ENCODE data around the gene LRIG3. TPM values are rescaled to one million over a fixed set of nuclear protein-coding genes. Genes with fewer than 3 reads are reported as not detected.
A peak's percentile ranks its signal among the peaks of the same experiment; 100 is the strongest.

LRIG3 gene
- polyA plus RNA-seq, 4 donors, result 3.6 to 32.9 (median 12.7) TPM

DNA sequence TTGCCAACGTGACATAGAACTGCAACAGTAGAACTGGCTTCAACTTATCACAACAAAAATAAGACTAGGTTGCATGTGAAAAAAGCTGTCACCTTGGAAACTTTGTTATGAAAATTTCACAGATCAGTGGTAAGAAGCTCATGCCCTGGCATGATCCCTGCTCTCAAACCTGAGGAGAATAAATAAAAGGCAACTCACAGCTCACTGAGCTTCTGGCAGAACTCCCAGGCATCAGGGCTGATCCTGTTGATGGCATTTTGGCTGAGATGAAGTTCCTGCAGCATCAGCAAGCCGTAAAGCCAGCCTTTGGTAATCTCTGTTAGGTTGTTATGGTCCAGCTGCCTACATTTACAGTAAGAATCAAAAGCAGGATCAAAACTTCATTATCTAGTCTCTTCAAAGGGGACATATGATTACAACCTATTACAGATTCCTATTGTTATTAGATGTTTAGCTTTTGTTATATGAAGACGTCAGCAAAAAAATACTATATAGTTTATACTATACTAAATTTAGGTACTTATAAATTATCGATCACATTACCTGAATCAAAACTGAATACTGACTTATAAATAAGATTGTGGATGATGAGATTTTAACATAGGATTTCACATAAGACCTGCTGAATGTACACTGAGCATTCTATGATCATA, 32.0 kb downstream of the LRIG3 start:
- DNase-seq (no peak), FAIRE-seq (no peak)
- Histone ChIP-seq H3K36me3 (ENCODE audit: control insufficient read depth in 3 of 3, insufficient read depth in 2 of 3, low read depth in 1 of 3, low read length in 3 of 3) (peaks cover 8 to 19% (median 17%) of the 10 kb centered on the region in 3 donors), H3K27me3 (ENCODE audit: control insufficient read depth in 3 of 3, insufficient read depth in 3 of 3, low read length in 3 of 3) (no peaks in the 10 kb centered on the region), H3K27ac (ENCODE audit: low read depth in 1 of 3, low read length in 2 of 3) (no peak overlapping the region), H3K9me3 (ENCODE audit: control insufficient read depth in 2 of 2, insufficient read depth in 1 of 2, low read depth in 1 of 2, low read length in 1 of 2) (no peaks in the 10 kb centered on the region), H3K4me1 (ENCODE audit: control insufficient read depth in 3 of 3, insufficient read depth in 2 of 3, low read depth in 1 of 3, low read length in 2 of 3) (peaks cover 0 to 4% (median 0%) of the 10 kb centered on the region in 3 donors), H3K4me3 (ENCODE audit: low read depth in 1 of 3, low read length in 3 of 3) (no peak overlapping the region)
- 63 to 69% (median 66%) methylated on average over 4 of the region's 4 CpGs for WGBS, 3 donors

GRCh38 chr12:58887068-58887467, 33.2 kb downstream of the LRIG3 start:
- H3K9me3 ChIP-seq (ENCODE audit: control insufficient read depth in 2 of 2, insufficient read depth in 1 of 2, low read depth in 1 of 2, low read length in 1 of 2), result no peaks in the 10 kb centered on the region
- H3K27ac ChIP-seq (ENCODE audit: low read depth in 1 of 3, low read length in 2 of 3), result no peak overlapping the region
- FAIRE-seq, result no peak
- H3K27me3 ChIP-seq (ENCODE audit: control insufficient read depth in 3 of 3, insufficient read depth in 3 of 3, low read length in 3 of 3), result no peaks in the 10 kb centered on the region
- peaks cover 10 to 21% (median 17%) of the 10 kb centered on the region in 3 donors for H3K36me3 ChIP-seq (ENCODE audit: control insufficient read depth in 3 of 3, insufficient read depth in 2 of 3, low read depth in 1 of 3, low read length in 3 of 3)
- DNase-seq, result peak in 1 of 2 donors; percentile 37
- no peak overlapping the region for H3K4me3 ChIP-seq (ENCODE audit: low read depth in 1 of 3, low read length in 3 of 3)
- 84 to 94% (median 91%) methylated on average over 6 of the region's 6 CpGs for WGBS, 3 donors
- peaks cover 0 to 4% (median 0%) of the 10 kb centered on the region in 3 donors for H3K4me1 ChIP-seq (ENCODE audit: control insufficient read depth in 3 of 3, insufficient read depth in 2 of 3, low read depth in 1 of 3, low read length in 2 of 3)

DNA sequence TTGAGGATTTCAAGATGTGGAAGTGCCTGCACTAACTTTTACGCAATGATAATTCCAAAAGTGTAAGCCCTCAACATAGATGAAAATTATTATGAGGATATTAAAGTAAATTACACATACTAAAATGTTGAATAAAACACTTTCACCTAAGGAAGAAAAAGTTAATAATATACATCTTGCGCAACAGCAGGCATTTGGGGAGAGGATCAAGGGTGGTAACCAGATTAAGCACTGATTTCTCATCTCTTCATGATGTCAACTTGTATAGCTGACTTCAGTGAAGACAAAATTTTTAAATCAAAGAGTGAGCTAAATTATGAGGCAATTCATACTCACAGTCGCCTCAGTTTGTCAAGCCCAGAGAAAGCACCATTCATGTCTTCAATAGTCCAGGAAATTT, 33.8 kb downstream of the LRIG3 start:
- H3K4me1 ChIP-seq (ENCODE audit: control insufficient read depth in 3 of 3, insufficient read depth in 2 of 3, low read depth in 1 of 3, low read length in 2 of 3), result peaks cover 0 to 4% (median 0%) of the 10 kb centered on the region in 3 donors
- no peak overlapping the region for H3K27ac ChIP-seq (ENCODE audit: low read depth in 1 of 3, low read length in 2 of 3)
- peaks cover 12 to 21% (median 17%) of the 10 kb centered on the region in 3 donors for H3K36me3 ChIP-seq (ENCODE audit: control insufficient read depth in 3 of 3, insufficient read depth in 2 of 3, low read depth in 1 of 3, low read length in 3 of 3)
- DNase-seq (no peak), FAIRE-seq (no peak)
- no peak overlapping the region for H3K4me3 ChIP-seq (ENCODE audit: low read depth in 1 of 3, low read length in 3 of 3)
- 90 to 94% (median 93%) methylated on average over 3 of the region's 3 CpGs for WGBS, 3 donors
- H3K27me3 ChIP-seq (ENCODE audit: control insufficient read depth in 3 of 3, insufficient read depth in 3 of 3, low read length in 3 of 3), result no peaks in the 10 kb centered on the region
- no peaks in the 10 kb centered on the region for H3K9me3 ChIP-seq (ENCODE audit: control insufficient read depth in 2 of 2, insufficient read depth in 1 of 2, low read depth in 1 of 2, low read length in 1 of 2)

GRCh38 chr12:58884916-58885315, 35.4 kb downstream of the LRIG3 start:
- H3K4me1 ChIP-seq (ENCODE audit: control insufficient read depth in 3 of 3, insufficient read depth in 2 of 3, low read depth in 1 of 3, low read length in 2 of 3), result peaks cover 0 to 2% (median 0%) of the 10 kb centered on the region in 3 donors
- no peak overlapping the region for H3K4me3 ChIP-seq (ENCODE audit: low read depth in 1 of 3, low read length in 3 of 3)
- H3K27me3 ChIP-seq (ENCODE audit: control insufficient read depth in 3 of 3, insufficient read depth in 3 of 3, low read length in 3 of 3), result no peaks in the 10 kb centered on the region
- H3K9me3 ChIP-seq (ENCODE audit: control insufficient read depth in 2 of 2, insufficient read depth in 1 of 2, low read depth in 1 of 2, low read length in 1 of 2), result no peaks in the 10 kb centered on the region
- 82 to 97% (median 90%) methylated on average over 4 of the region's 4 CpGs for WGBS, 3 donors
- peaks cover 11 to 27% (median 19%) of the 10 kb centered on the region in 3 donors for H3K36me3 ChIP-seq (ENCODE audit: control insufficient read depth in 3 of 3, insufficient read depth in 2 of 3, low read depth in 1 of 3, low read length in 3 of 3)
- FAIRE-seq (no peak), DNase-seq (no peak)
- no peak overlapping the region for H3K27ac ChIP-seq (ENCODE audit: low read depth in 1 of 3, low read length in 2 of 3)

DNA sequence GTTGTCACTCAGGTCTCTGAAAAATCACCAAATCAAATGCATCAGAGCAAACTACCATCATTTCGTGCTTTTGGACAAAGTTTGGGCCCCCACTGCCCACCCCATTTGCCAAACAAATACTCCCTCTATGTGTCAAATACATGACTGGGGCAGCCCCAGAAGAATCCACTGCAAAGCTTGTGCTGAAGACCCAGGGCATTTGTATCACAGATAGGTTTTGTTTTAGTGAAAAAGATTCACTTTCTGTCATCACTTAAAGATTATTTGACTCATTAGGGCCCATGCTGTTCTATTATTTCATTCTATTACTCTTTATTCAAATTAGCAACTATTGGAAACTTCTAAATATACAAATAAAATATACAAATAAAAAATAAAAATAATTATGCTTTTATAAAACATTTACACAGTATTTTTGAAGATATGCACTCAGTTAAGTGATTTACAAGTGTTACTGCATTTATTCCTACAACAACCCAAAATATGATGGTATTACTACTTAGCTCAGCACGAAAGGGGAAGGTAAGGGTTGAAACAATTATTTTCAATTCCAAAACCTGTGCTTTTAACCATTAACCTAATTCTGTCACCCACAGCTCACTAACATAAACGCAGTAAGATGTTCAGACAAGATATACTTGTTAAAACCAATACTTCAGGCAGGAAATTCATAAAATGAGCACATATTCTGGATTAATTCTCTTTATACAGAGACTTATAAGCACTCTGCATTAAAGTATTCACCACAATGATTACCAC, 36.5 kb downstream of the LRIG3 start:
- DNase-seq (no peak), FAIRE-seq (no peak)
- WGBS, 3 donors, result 70 to 81% (median 71%) methylated on average over 3 of the region's 3 CpGs
- Histone ChIP-seq H3K4me1 (ENCODE audit: control insufficient read depth in 3 of 3, insufficient read depth in 2 of 3, low read depth in 1 of 3, low read length in 2 of 3) (no peaks in the 10 kb centered on the region), H3K27me3 (ENCODE audit: control insufficient read depth in 3 of 3, insufficient read depth in 3 of 3, low read length in 3 of 3) (no peaks in the 10 kb centered on the region), H3K4me3 (ENCODE audit: low read depth in 1 of 3, low read length in 3 of 3) (no peak overlapping the region), H3K36me3 (ENCODE audit: control insufficient read depth in 3 of 3, insufficient read depth in 2 of 3, low read depth in 1 of 3, low read length in 3 of 3) (peaks cover 15 to 29% (median 18%) of the 10 kb centered on the region in 3 donors), H3K9me3 (ENCODE audit: control insufficient read depth in 2 of 2, insufficient read depth in 1 of 2, low read depth in 1 of 2, low read length in 1 of 2) (no peaks in the 10 kb centered on the region), H3K27ac (ENCODE audit: low read depth in 1 of 3, low read length in 2 of 3) (no peak overlapping the region)

- FAIRE-seq, result no peak
- H3K4me3 ChIP-seq (ENCODE audit: low read depth in 1 of 3, low read length in 3 of 3), result no peak overlapping the region
- H3K9me3 ChIP-seq (ENCODE audit: control insufficient read depth in 2 of 2, insufficient read depth in 1 of 2, low read depth in 1 of 2, low read length in 1 of 2), result no peaks in the 10 kb centered on the region
- no peak for DNase-seq
- H3K36me3 ChIP-seq (ENCODE audit: control insufficient read depth in 3 of 3, insufficient read depth in 2 of 3, low read depth in 1 of 3, low read length in 3 of 3), result peaks cover 18 to 31% (median 19%) of the 10 kb centered on the region in 3 donors
- no peaks in the 10 kb centered on the region for H3K27me3 ChIP-seq (ENCODE audit: control insufficient read depth in 3 of 3, insufficient read depth in 3 of 3, low read length in 3 of 3)
- no peaks in the 10 kb centered on the region for H3K4me1 ChIP-seq (ENCODE audit: control insufficient read depth in 3 of 3, insufficient read depth in 2 of 3, low read depth in 1 of 3, low read length in 2 of 3)
- H3K27ac ChIP-seq (ENCODE audit: low read depth in 1 of 3, low read length in 2 of 3), result no peak overlapping the region
- WGBS, 3 donors, result 89 to 96% (median 94%) methylated on average over 2 of the region's 2 CpGs
Observed at GRCh38 chr12:58882826-58883225, 37.5 kb downstream of the LRIG3 start.

- H3K27me3 ChIP-seq (ENCODE audit: control insufficient read depth in 3 of 3, insufficient read depth in 3 of 3, low read length in 3 of 3), result no peaks in the 10 kb centered on the region
- peaks cover 15 to 37% (median 22%) of the 10 kb centered on the region in 3 donors for H3K36me3 ChIP-seq (ENCODE audit: control insufficient read depth in 3 of 3, insufficient read depth in 2 of 3, low read depth in 1 of 3, low read length in 3 of 3)
- no peak overlapping the region for H3K27ac ChIP-seq (ENCODE audit: low read depth in 1 of 3, low read length in 2 of 3)
- H3K9me3 ChIP-seq (ENCODE audit: control insufficient read depth in 2 of 2, insufficient read depth in 1 of 2, low read depth in 1 of 2, low read length in 1 of 2), result no peaks in the 10 kb centered on the region
- no peak for DNase-seq
- H3K4me3 ChIP-seq (ENCODE audit: low read depth in 1 of 3, low read length in 3 of 3), result no peak overlapping the region
- H3K4me1 ChIP-seq (ENCODE audit: control insufficient read depth in 3 of 3, insufficient read depth in 2 of 3, low read depth in 1 of 3, low read length in 2 of 3), result no peaks in the 10 kb centered on the region
- WGBS, 3 donors, result 76 to 85% (median 83%) methylated on average over 4 of the region's 4 CpGs
- FAIRE-seq, result no peak
Observed at GRCh38 chr12:58881816-58882215, 38.5 kb downstream of the LRIG3 start.

DNA sequence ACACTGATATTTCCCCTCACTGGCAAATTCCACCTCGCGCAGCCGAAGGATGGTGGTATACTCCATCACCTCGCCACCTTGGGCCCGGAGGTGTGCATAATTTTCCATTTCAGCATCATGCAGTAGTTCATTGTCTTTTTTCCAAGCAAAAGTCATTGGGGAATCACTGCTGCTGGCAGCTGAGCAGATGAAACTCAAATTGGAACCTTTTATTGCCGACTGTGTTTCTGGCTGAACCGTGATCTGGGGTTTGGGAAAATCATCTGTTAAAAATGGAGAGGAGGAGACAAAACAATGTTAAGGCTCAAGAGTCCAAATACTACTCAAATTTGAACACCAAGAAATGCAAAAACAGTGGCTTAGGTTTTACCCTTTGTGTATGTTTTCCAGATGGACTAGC, 39.7 kb downstream of the LRIG3 start:
- H3K36me3 ChIP-seq (ENCODE audit: control insufficient read depth in 3 of 3, insufficient read depth in 2 of 3, low read depth in 1 of 3, low read length in 3 of 3), result peaks cover 21 to 40% (median 22%) of the 10 kb centered on the region in 3 donors
- no peak overlapping the region for H3K4me3 ChIP-seq (ENCODE audit: low read depth in 1 of 3, low read length in 3 of 3)
- WGBS, 3 donors, result 90 to 94% (median 93%) methylated on average over 7 of the region's 7 CpGs
- H3K27me3 ChIP-seq (ENCODE audit: control insufficient read depth in 3 of 3, insufficient read depth in 3 of 3, low read length in 3 of 3), result no peaks in the 10 kb centered on the region
- H3K4me1 ChIP-seq (ENCODE audit: control insufficient read depth in 3 of 3, insufficient read depth in 2 of 3, low read depth in 1 of 3, low read length in 2 of 3), result no peaks in the 10 kb centered on the region
- FAIRE-seq, result no peak
- H3K9me3 ChIP-seq (ENCODE audit: control insufficient read depth in 2 of 2, insufficient read depth in 1 of 2, low read depth in 1 of 2, low read length in 1 of 2), result no peaks in the 10 kb centered on the region
- no peak for DNase-seq
- no peak overlapping the region for H3K27ac ChIP-seq (ENCODE audit: low read depth in 1 of 3, low read length in 2 of 3)

Data from small intestine (tissue), 7 donors.